ENCODE data around the gene DPYD.

Gene DPYD

GRCh38 chr1:97849345-97850340 lies 71.2 kb downstream of the DPYD start:
- H3K36me3 ChIP-seq (ENCODE audit: control insufficient read depth, insufficient read depth, low read length): no peaks in the 10 kb centered on the region
- no peaks in the 10 kb centered on the region for H3K27me3 ChIP-seq (replicated peaks; ENCODE audit: control insufficient read depth, insufficient read depth, low read length)
- no peak overlapping the region for H3K4me3 ChIP-seq (replicated peaks; ENCODE audit: low read depth, low read length)
- no peak for TF ChIP-seq CTCF (IDR thresholded peaks at IDR 0.05; ENCODE audit: insufficient read depth, low read length, poor library complexity, severe bottlenecking)
- DNase-seq (ENCODE audit: extremely low read depth, insufficient read length): no peak

GRCh38 chr1:97845805-97846204 lies 75.0 kb downstream of the DPYD start:
- no peak for DNase-seq (ENCODE audit: extremely low read depth, insufficient read length)
- no peak for TF ChIP-seq CTCF (IDR thresholded peaks at IDR 0.05; ENCODE audit: insufficient read depth, low read length, poor library complexity, severe bottlenecking)
- H3K4me3 ChIP-seq (replicated peaks; ENCODE audit: low read depth, low read length): no peak overlapping the region

GRCh38 chr1:97844552-97845089 lies 76.2 kb downstream of the DPYD start:
- no peak for TF ChIP-seq CTCF (IDR thresholded peaks at IDR 0.05; ENCODE audit: insufficient read depth, low read length, poor library complexity, severe bottlenecking)
- Histone ChIP-seq H3K4me3 (replicated peaks; ENCODE audit: low read depth, low read length) (no peak overlapping the region), H3K27me3 (replicated peaks; ENCODE audit: control insufficient read depth, insufficient read depth, low read length) (no peaks in the 10 kb centered on the region), H3K36me3 (ENCODE audit: control insufficient read depth, insufficient read depth, low read length) (no peaks in the 10 kb centered on the region)
- no peak for DNase-seq (ENCODE audit: extremely low read depth, insufficient read length)

More at GRCh38 chr1:97845805-97846204, 75.0 kb downstream of the DPYD start:
- Histone ChIP-seq H3K36me3 (ENCODE audit: control insufficient read depth, insufficient read depth, low read length) (no peaks in the 10 kb centered on the region), H3K27me3 (replicated peaks; ENCODE audit: control insufficient read depth, insufficient read depth, low read length) (no peaks in the 10 kb centered on the region)

GRCh38 chr1:97841338-97841737 lies 79.5 kb downstream of the DPYD start:
- H3K27me3 ChIP-seq (replicated peaks; ENCODE audit: control insufficient read depth, insufficient read depth, low read length): no peaks in the 10 kb centered on the region
- TF ChIP-seq CTCF (IDR thresholded peaks at IDR 0.05; ENCODE audit: insufficient read depth, low read length, poor library complexity, severe bottlenecking): no peak

GRCh38 chr1:97837161-97837560 lies 83.7 kb downstream of the DPYD start:
- H3K4me3 ChIP-seq (replicated peaks; ENCODE audit: low read depth, low read length): no peak overlapping the region
- no peaks in the 10 kb centered on the region for H3K36me3 ChIP-seq (ENCODE audit: control insufficient read depth, insufficient read depth, low read length)
- H3K27me3 ChIP-seq (replicated peaks; ENCODE audit: control insufficient read depth, insufficient read depth, low read length): no peaks in the 10 kb centered on the region
- DNase-seq (ENCODE audit: extremely low read depth, insufficient read length): no peak
- no peak for TF ChIP-seq CTCF (IDR thresholded peaks at IDR 0.05; ENCODE audit: insufficient read depth, low read length, poor library complexity, severe bottlenecking)

More at GRCh38 chr1:97841338-97841737, 79.5 kb downstream of the DPYD start:
- no peak for DNase-seq (ENCODE audit: extremely low read depth, insufficient read length)
- no peaks in the 10 kb centered on the region for H3K36me3 ChIP-seq (ENCODE audit: control insufficient read depth, insufficient read depth, low read length)
- H3K4me3 ChIP-seq (replicated peaks; ENCODE audit: low read depth, low read length): no peak overlapping the region
